Prostate gland (tissue), 2 donors: ENCODE data around the gene ATP5F1B.

Source experiments
- CTCF ChIP-seq, 4 experiments: fragments of 200-600 bp in 2 of 4; fragments of 450-650 bp in 2 of 4; sonication (generic) in 2 of 4; IDR thresholded peaks; 1 replicate in 3 of 4; 2 replicates in 1 of 4; pipeline ENCODE4 v1.5.1; 2016 to 2019; ENCODE audit warnings: antibody characterized with exemption in 4 of 4, mild to moderate bottlenecking in 2 of 4, moderate library complexity in 2 of 4
- POLR2A ChIP-seq: fragments of 450-650 bp; IDR thresholded peaks from one replicate; pipeline ENCODE4 v1.6.1; 2016; ENCODE audit warnings: antibody characterized with exemption, mild to moderate bottlenecking

GRCh38 chr12:56645717-56646446 lies at the start of gene ATP5F1B:
- peak; percentile 99 for TF ChIP-seq POLR2A
- TF ChIP-seq CTCF (IDR thresholded peaks at IDR 0.05): peak in 2 of 4 experiments; percentile 4 to 17
